HepG2 (cell line): ENCODE results near the gene EIF2AK2. TPM values are rescaled to one million over a fixed set of nuclear protein-coding genes. Genes with fewer than 3 reads are reported as not detected.
A peak's percentile ranks its signal among the peaks of the same experiment; 100 is the strongest.

Experiments
- BHLHE40 ChIP-seq: IDR thresholded peaks from 2 replicates; pipeline ENCODE4 v1.6.1; 2011; ENCODE audit warnings: low read length, improper control_type of control experiment
- EP300 ChIP-seq, 3 experiments: sonication (generic) in 1 of 3; formaldehyde crosslinking in 1 of 3; IDR thresholded peaks; 2 replicates each; pipeline versions ENCODE4 v1.5.1 to v1.6.1; 2011 to 2020; ENCODE audit warnings: low read depth in 2 of 3, low read length in 2 of 3, borderline replicate concordance in 1 of 3, improper control_type of control experiment in 1 of 3, mild to moderate bottlenecking in 1 of 3, missing genetic modification reagents in 1 of 3, moderate library complexity in 1 of 3
- JARID2 ChIP-seq: sonication (generic); formaldehyde crosslinking; IDR thresholded peaks from 2 replicates; pipeline ENCODE4 v1.8.1; 2023; ENCODE audit warnings: missing genetic modification reagents, inconsistent platforms; ENCODE audit not compliant: insufficient replicate concordance
- KLF6 ChIP-seq: IDR thresholded peaks from 2 replicates; pipeline ENCODE4 v1.8.0; 2016; ENCODE audit warnings: missing biosample characterization, missing genetic modification reagents
- MAF1 ChIP-seq: sonication (generic); formaldehyde crosslinking; IDR thresholded peaks from 2 replicates; pipeline ENCODE4 v1.5.0; 2020; ENCODE audit warnings: missing genetic modification reagents, borderline replicate concordance
- MXD4 ChIP-seq: IDR thresholded peaks from 2 replicates; pipeline ENCODE4 v1.6.1; 2016; ENCODE audit warnings: mild to moderate bottlenecking, missing biosample characterization, missing genetic modification reagents
- SALL1 ChIP-seq: sonication (generic); formaldehyde crosslinking; IDR thresholded peaks from 2 replicates; pipeline ENCODE4 v1.8.0; 2022; ENCODE audit warnings: mild to moderate bottlenecking, missing genetic modification reagents
- TRIM24 ChIP-seq: sonication (generic); formaldehyde crosslinking; IDR thresholded peaks from 2 replicates; pipeline ENCODE4 v1.8.0; 2022; ENCODE audit warnings: mild to moderate bottlenecking, missing genetic modification reagents
- TSC22D2 ChIP-seq: sonication (generic); formaldehyde crosslinking; IDR thresholded peaks from 2 replicates; pipeline ENCODE4 v1.5.1; 2020; ENCODE audit warnings: missing genetic modification reagents, mild to moderate bottlenecking, borderline replicate concordance
- XRCC5 ChIP-seq: fragments of 200-400 bp; formaldehyde crosslinking; optimal IDR thresholded peaks from 2 replicates; pipeline ENCODE3; 2017; ENCODE audit warnings: mild to moderate bottlenecking, low read length
- ZFP36L1 ChIP-seq: sonication (generic); formaldehyde crosslinking; IDR thresholded peaks from 2 replicates; pipeline ENCODE4 v1.8.0; 2022; ENCODE audit warnings: mild to moderate bottlenecking, missing genetic modification reagents, moderate library complexity
- ZNF138 ChIP-seq: sonication (generic); formaldehyde crosslinking; IDR thresholded peaks from 2 replicates; pipeline ENCODE4 v1.5.0; 2020; ENCODE audit warnings: mild to moderate bottlenecking, low read depth, missing genetic modification reagents
- ZNF44 ChIP-seq: sonication (generic); formaldehyde crosslinking; IDR thresholded peaks from 2 replicates; pipeline ENCODE4 v1.5.1; 2020; ENCODE audit warnings: mild to moderate bottlenecking, missing genetic modification reagents
- ZNF557 ChIP-seq: sonication (generic); formaldehyde crosslinking; IDR thresholded peaks from 2 replicates; pipeline ENCODE4 v1.4.0; 2020; ENCODE audit warnings: missing genetic modification reagents
- polyA plus RNA-seq, 8 experiments: library from polyadenylated mRNA; depleted of rRNA in 3 of 8; stranded (reverse) in 7 of 8; unstranded in 1 of 8; fragments of >200 nt; fragmentation: Illumina TruSeq in 4 of 8; extraction: Trizol in 4 of 8; gene quantifications; 2 replicates each; pipeline versions ENCODE4 v1.2.1 to v1.2.3, GENCODE V29; 2011 to 2016; ENCODE audit warnings: low read depth in 4 of 8, missing spikeins in 1 of 8, mixed read lengths in 1 of 8; ENCODE audit not compliant: insufficient read depth in 1 of 8
- total RNA-seq, 5 experiments: library from RNA; depleted of rRNA; stranded (reverse); fragments of >200 nt; fragmentation: Illumina TruSeq; extraction: Trizol; gene quantifications; 2 replicates each; pipeline ENCODE4 v1.2.3, GENCODE V29; 2016; ENCODE audit warnings: low read depth in 1 of 5
- TF ChIP-seq, protein P1 (sequence below): sonication (generic); formaldehyde crosslinking; IDR thresholded peaks from 2 replicates; pipeline ENCODE4 v1.5.1; 2020; ENCODE audit warnings: mild to moderate bottlenecking, missing genetic modification reagents, borderline replicate concordance
- TF ChIP-seq, protein P2 (sequence below), 2 experiments: IDR thresholded peaks; 2 replicates each; pipeline ENCODE4 v1.6.1; 2011 to 2012; ENCODE audit warnings: low read length in 2 of 2, borderline replicate concordance in 1 of 2, low read depth in 1 of 2, mild to moderate bottlenecking in 1 of 2, moderate library complexity in 1 of 2
- TF ChIP-seq, protein P3 (sequence below): sonication (generic); formaldehyde crosslinking; IDR thresholded peaks from 2 replicates; pipeline ENCODE4 v1.9.0; 2021; ENCODE audit warnings: missing genetic modification reagents, mild to moderate bottlenecking, borderline replicate concordance

The EIF2AK2 gene
- total and polyA plus RNA-seq, 2 of the 13 experiments (the other 11 are each of a cell fraction or from before 2014, with no cell fraction given) = 10.2 to 26.1 TPM

DNA sequence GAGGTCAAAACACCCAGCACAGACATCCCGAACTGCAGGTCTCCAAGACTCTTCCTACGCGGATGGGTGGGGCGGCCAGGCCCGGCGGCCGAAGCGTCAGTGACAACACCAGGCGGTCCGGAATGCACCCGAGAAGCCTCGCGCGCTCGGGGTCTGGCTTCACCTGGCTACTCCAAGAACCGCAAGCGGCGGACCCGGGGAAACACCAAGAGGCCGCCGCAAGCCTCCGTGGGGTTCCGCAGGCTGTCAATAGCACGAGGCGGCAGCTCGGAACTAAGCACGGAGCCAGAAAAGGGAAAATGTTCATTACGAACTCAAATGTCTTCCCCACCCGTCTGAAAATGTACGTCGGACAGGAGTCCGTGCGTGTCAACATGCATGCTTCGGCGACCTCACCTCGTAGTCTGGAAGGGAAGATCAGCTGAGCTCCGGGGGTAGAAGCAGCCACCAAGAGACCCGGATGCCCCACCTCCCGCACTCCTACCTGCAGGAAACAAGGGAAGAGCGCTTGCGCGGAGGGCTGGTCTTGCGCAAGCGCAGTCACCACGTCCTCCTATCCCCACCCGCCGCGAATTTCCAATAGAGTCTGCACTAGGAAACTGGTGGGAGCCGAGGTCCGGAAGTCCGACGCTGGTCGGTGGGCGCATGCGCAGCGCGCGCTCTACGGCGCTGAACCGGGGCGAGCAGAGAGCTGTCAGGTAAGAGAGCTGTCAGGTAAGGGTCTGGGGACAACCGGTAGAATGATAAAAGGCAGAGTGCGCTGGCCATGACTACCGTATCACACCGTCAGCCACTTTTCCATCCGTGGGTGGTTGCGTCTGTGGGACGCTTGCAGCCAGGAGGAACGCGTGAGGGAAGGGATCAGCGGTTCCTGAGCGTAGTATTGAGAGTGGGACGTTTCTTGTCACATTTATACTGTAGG, 72.6 kb downstream of the EIF2AK2 start, which contains the start of the genes GPATCH11 and HEATR5B (continued):
- TF ChIP-seq, protein P1, sequence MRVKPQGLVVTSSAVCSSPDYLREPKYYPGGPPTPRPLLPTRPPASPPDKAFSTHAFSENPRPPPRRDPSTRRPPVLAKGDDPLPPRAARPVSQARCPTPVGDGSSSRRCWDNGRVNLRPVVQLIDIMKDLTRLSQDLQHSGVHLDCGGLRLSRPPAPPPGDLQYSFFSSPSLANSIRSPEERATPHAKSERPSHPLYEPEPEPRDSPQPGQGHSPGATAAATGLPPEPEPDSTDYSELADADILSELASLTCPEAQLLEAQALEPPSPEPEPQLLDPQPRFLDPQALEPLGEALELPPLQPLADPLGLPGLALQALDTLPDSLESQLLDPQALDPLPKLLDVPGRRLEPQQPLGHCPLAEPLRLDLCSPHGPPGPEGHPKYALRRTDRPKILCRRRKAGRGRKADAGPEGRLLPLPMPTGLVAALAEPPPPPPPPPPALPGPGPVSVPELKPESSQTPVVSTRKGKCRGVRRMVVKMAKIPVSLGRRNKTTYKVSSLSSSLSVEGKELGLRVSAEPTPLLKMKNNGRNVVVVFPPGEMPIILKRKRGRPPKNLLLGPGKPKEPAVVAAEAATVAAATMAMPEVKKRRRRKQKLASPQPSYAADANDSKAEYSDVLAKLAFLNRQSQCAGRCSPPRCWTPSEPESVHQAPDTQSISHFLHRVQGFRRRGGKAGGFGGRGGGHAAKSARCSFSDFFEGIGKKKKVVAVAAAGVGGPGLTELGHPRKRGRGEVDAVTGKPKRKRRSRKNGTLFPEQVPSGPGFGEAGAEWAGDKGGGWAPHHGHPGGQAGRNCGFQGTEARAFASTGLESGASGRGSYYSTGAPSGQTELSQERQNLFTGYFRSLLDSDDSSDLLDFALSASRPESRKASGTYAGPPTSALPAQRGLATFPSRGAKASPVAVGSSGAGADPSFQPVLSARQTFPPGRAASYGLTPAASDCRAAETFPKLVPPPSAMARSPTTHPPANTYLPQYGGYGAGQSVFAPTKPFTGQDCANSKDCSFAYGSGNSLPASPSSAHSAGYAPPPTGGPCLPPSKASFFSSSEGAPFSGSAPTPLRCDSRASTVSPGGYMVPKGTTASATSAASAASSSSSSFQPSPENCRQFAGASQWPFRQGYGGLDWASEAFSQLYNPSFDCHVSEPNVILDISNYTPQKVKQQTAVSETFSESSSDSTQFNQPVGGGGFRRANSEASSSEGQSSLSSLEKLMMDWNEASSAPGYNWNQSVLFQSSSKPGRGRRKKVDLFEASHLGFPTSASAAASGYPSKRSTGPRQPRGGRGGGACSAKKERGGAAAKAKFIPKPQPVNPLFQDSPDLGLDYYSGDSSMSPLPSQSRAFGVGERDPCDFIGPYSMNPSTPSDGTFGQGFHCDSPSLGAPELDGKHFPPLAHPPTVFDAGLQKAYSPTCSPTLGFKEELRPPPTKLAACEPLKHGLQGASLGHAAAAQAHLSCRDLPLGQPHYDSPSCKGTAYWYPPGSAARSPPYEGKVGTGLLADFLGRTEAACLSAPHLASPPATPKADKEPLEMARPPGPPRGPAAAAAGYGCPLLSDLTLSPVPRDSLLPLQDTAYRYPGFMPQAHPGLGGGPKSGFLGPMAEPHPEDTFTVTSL (CRISPR knock-in tag) = peak; percentile 61; the same call in 1 of the 2 replicates
- TF ChIP-seq ZNF138 (no peak; the same call in 1 of the 2 replicates), EP300 (IDR thresholded peaks at IDR 0.05; ENCODE audit: low read depth in 2 of 2, low read length in 2 of 2) (peak in 1 of 2 experiments; percentile 16; a peak in 1 of 4 replicates), EP300 (CRISPR knock-in tag; IDR thresholded peaks at IDR 0.05; ENCODE audit: borderline replicate concordance) (0 out of 2 replicates have a peak, but pooled peaks have one; percentile 8), ZFP36L1 (CRISPR knock-in tag) (peak; percentile 50; the same call in 1 of the 2 replicates), JARID2 (CRISPR knock-in tag) (no peak), MAF1 (CRISPR knock-in tag) (0 out of 2 replicates have a peak, but pooled peaks have one; percentile 68), TRIM24 (no peak), ZNF44 (CRISPR knock-in tag) (no peak; the same call in 1 of the 2 replicates), ZNF557 (CRISPR knock-in tag) (0 out of 2 replicates have a peak, but pooled peaks have one; percentile 23), TSC22D2 (CRISPR knock-in tag) (no peak), KLF6 (CRISPR knock-in tag) (peak; percentile 50), XRCC5 (peak; percentile 19), MXD4 (peak; percentile 88; the same call in 1 of the 2 replicates), SALL1 (peak; percentile 77), BHLHE40 (peak; percentile 12; the same call in 1 of the 2 replicates)
- TF ChIP-seq, protein P2, sequence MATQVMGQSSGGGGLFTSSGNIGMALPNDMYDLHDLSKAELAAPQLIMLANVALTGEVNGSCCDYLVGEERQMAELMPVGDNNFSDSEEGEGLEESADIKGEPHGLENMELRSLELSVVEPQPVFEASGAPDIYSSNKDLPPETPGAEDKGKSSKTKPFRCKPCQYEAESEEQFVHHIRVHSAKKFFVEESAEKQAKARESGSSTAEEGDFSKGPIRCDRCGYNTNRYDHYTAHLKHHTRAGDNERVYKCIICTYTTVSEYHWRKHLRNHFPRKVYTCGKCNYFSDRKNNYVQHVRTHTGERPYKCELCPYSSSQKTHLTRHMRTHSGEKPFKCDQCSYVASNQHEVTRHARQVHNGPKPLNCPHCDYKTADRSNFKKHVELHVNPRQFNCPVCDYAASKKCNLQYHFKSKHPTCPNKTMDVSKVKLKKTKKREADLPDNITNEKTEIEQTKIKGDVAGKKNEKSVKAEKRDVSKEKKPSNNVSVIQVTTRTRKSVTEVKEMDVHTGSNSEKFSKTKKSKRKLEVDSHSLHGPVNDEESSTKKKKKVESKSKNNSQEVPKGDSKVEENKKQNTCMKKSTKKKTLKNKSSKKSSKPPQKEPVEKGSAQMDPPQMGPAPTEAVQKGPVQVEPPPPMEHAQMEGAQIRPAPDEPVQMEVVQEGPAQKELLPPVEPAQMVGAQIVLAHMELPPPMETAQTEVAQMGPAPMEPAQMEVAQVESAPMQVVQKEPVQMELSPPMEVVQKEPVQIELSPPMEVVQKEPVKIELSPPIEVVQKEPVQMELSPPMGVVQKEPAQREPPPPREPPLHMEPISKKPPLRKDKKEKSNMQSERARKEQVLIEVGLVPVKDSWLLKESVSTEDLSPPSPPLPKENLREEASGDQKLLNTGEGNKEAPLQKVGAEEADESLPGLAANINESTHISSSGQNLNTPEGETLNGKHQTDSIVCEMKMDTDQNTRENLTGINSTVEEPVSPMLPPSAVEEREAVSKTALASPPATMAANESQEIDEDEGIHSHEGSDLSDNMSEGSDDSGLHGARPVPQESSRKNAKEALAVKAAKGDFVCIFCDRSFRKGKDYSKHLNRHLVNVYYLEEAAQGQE (IDR thresholded peaks at IDR 0.05; ENCODE audit: borderline replicate concordance in 1 of 2, low read depth in 1 of 2, low read length in 2 of 2) = peak in 1 of 2 experiments; percentile 23; a peak in 1 of 4 replicates
- TF ChIP-seq, protein P3, sequence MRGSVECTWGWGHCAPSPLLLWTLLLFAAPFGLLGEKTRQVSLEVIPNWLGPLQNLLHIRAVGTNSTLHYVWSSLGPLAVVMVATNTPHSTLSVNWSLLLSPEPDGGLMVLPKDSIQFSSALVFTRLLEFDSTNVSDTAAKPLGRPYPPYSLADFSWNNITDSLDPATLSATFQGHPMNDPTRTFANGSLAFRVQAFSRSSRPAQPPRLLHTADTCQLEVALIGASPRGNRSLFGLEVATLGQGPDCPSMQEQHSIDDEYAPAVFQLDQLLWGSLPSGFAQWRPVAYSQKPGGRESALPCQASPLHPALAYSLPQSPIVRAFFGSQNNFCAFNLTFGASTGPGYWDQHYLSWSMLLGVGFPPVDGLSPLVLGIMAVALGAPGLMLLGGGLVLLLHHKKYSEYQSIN (CRISPR knock-in tag) = no peak
